OCI-LY1 (cell line): ENCODE data around the gene RASL10B.

Experiments
- CTCF ChIP-seq: fragments of 200-600 bp; sonication (generic), shearing (Covaris generic); IDR thresholded peaks from 2 replicates; pipeline ENCODE4 v1.5.1; 2017; ENCODE audit warnings: mild to moderate bottlenecking, antibody characterized with exemption, low read length, moderate library complexity, mixed read lengths
- EZH2 ChIP-seq: fragments of 200-600 bp; sonication (generic), shearing (Covaris generic); IDR thresholded peaks from 2 replicates; pipeline ENCODE4 v1.8.0; 2017; ENCODE audit warnings: borderline replicate concordance, mixed run types, mild to moderate bottlenecking, antibody characterized with exemption, low read length, moderate library complexity, mixed read lengths

GRCh38 chr17:35716173-35716572, 15.3 kb upstream of the RASL10B start:
- no peak for TF ChIP-seq CTCF
- TF ChIP-seq EZH2 = no peak
